ENCODE results near the gene APOO. TPM values are rescaled to one million over a fixed set of nuclear protein-coding genes. Genes with fewer than 3 reads are reported as not detected.

Gene APOO
- total RNA-seq, 2 donors from 2014 or later = 27.1 to 63.3 TPM

GRCh38 chrX:23841847-23842522 lies 65.8 kb downstream of the APOO start:
- Histone ChIP-seq H3K9me3 (no peaks in the 10 kb centered on the region), H3K4me3 (no peak overlapping the region), H3K27ac (no peak overlapping the region), H3K27me3 (no peaks in the 10 kb centered on the region), H3K4me1 (peaks cover 0 to 4% of the 10 kb centered on the region in 2 donors), H3K36me3 (no peaks in the 10 kb centered on the region)
- DNase-seq (ENCODE audit: low spot score) = no peak
- no peak for TF ChIP-seq CTCF (IDR thresholded peaks at IDR 0.05)

GRCh38 chrX:23840674-23841073 lies 67.1 kb downstream of the APOO start:
- Histone ChIP-seq H3K36me3 (no peaks in the 10 kb centered on the region), H3K9me3 (no peaks in the 10 kb centered on the region), H3K4me1 (peaks cover 0 to 4% of the 10 kb centered on the region in 2 donors), H3K27ac (no peak overlapping the region), H3K4me3 (no peak overlapping the region), H3K27me3 (no peaks in the 10 kb centered on the region)
- TF ChIP-seq CTCF (IDR thresholded peaks at IDR 0.05) = no peak
- no peak for DNase-seq (ENCODE audit: low spot score)

GRCh38 chrX:23838953-23839352 lies 68.8 kb downstream of the APOO start:
- Histone ChIP-seq H3K27me3 (no peaks in the 10 kb centered on the region), H3K4me3 (no peak overlapping the region), H3K36me3 (no peaks in the 10 kb centered on the region), H3K9me3 (no peaks in the 10 kb centered on the region), H3K27ac (no peak overlapping the region), H3K4me1 (no peaks in the 10 kb centered on the region)
- TF ChIP-seq CTCF (IDR thresholded peaks at IDR 0.05) = no peak
- no peak for DNase-seq (ENCODE audit: low spot score)

- H3K27me3 ChIP-seq = no peaks in the 10 kb centered on the region
- no peak overlapping the region for H3K4me3 ChIP-seq
- H3K9me3 ChIP-seq = no peaks in the 10 kb centered on the region
- no peak overlapping the region for H3K27ac ChIP-seq
- TF ChIP-seq CTCF (IDR thresholded peaks at IDR 0.05) = no peak
- no peak for DNase-seq (ENCODE audit: low spot score)
- H3K36me3 ChIP-seq = no peaks in the 10 kb centered on the region
- H3K4me1 ChIP-seq = no peaks in the 10 kb centered on the region
Measured at GRCh38 chrX:23832721-23833120, 75.0 kb downstream of the APOO start.

GRCh38 chrX:23828881-23829280 lies 78.9 kb downstream of the APOO start:
- Histone ChIP-seq H3K9me3 (no peaks in the 10 kb centered on the region), H3K27me3 (no peaks in the 10 kb centered on the region), H3K4me1 (no peaks in the 10 kb centered on the region), H3K36me3 (no peaks in the 10 kb centered on the region), H3K27ac (no peak overlapping the region), H3K4me3 (no peak overlapping the region)
- DNase-seq (ENCODE audit: low spot score) = no peak
- TF ChIP-seq CTCF (IDR thresholded peaks at IDR 0.05) = no peak

GRCh38 chrX:23826653-23827052 lies 81.1 kb downstream of the APOO start:
- Histone ChIP-seq H3K4me1 (no peaks in the 10 kb centered on the region), H3K36me3 (no peaks in the 10 kb centered on the region), H3K27me3 (no peaks in the 10 kb centered on the region), H3K4me3 (no peak overlapping the region), H3K9me3 (no peaks in the 10 kb centered on the region), H3K27ac (no peak overlapping the region)
- no peak for DNase-seq (ENCODE audit: low spot score)
- TF ChIP-seq CTCF (IDR thresholded peaks at IDR 0.05) = no peak
